ENCODE results near the gene KIR2DL3. TPM values are rescaled to one million over a fixed set of nuclear protein-coding genes. Genes with fewer than 3 reads are reported as not detected.
"Not testable (repeated sequence)": the region's sequence is repeated elsewhere in the genome, so short reads cannot be mapped to it uniquely, and the experiment has no call there.

Gene KIR2DL3
- total RNA-seq (under 1 TPM in 1 of 9 donors, not detected in 8; 0.37 TPM), polyA plus RNA-seq (not detected)
- long read RNA-seq, donor 1: 0 reads
- long read RNA-seq, donor 2: 0 reads
- long read RNA-seq, donor 3: 0 reads

DNA sequence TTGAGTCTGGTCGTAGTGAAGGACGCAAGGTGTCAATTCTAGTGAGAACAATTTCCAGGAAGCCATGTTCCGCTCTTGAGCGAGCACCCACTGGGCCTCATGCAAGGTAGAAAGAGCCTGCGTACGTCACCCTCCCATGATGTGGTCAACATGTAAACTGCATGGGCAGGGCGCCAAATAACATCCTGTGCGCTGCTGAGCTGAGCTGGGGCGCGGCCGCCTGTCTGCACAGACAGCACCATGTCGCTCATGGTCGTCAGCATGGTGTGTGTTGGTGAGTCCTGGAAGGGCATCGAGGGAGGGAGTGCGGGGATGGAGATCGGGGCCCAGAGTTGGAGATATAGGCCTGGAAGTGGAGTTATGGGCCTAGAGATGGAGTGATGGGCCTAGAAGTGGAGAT lies at the start of gene KIR2DL3:
Gene KIR2DL3, plus strand, starts transcription at position 208 of the 400 bp plus-strand sequence. Its CDS starts 33 bp downstream, at position 241.
- ATAC-seq, H3K4me3 ChIP-seq, DNase-seq, H3K36me3 ChIP-seq, H3K27me3 ChIP-seq, H3K9me3 ChIP-seq, H3K4me1 ChIP-seq, H3K27ac ChIP-seq: not testable (repeated sequence)
- intact Hi-C loops (cut with DNase I): loop anchor here in 3 of 10 donors (2.0 to 5.0 kb wide), 2 partner anchors 109 to 110 kb away; no protein-coding TSS in a partner anchor
- WGBS, 4 donors: 84 to 88% (median 88%) methylated on average over 14 to 16 of the region's 16 CpGs

DNA sequence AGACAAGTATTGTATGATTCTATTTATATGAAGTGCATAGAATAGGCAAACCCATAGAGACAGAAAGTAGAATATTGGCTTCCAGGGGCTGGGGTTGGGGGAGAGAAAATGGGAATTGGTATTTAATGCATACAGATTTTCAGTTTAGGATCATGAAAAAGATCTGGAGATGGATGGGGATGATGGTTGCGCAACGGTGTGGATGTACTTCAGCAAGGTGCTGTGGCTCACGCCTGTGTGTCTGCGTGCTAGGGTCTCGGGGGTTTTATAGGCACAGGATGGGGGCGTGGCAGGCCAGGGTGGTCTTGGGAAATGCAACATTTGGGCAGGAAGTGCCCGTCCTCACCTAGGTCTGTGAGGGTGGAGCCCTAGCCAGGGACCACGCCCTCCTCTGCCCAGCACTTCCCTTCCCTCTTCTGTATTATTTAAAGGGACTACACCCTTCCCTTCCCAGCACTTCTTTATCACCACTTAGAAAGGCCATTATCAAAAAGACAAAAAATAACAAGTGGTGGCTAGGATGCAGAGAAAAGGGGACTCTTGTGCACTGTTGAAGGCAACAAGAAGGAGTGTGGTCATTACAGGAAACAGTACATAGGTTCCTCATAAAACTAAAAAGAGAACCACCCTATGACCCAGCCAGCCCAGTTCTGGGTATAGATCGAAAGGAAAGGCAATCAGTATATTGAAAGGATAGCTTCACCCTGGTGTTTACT lies 46.6 kb upstream of the KIR2DL3 start:
- DNase-seq (no peak), ATAC-seq (no peak)
- intact Hi-C loops (cut with DNase I): no loop called here
- Histone ChIP-seq H3K4me3 (no peak overlapping the region), H3K36me3 (no peaks in the 10 kb centered on the region), H3K27me3 (peaks cover 0 to 25% (median 0%) of the 10 kb centered on the region in 9 donors), H3K4me1 (peaks cover 0 to 8% (median 0%) of the 10 kb centered on the region in 12 donors), H3K27ac (no peak overlapping the region), H3K9me3 (peaks cover 0 to 3% (median 0%) of the 10 kb centered on the region in 12 donors)
- 65 to 69% (median 68%) methylated on average over 9 of the region's 9 CpGs for WGBS, 4 donors
- no peak for TF ChIP-seq POLR2A (IDR thresholded peaks at IDR 0.05)
- TF ChIP-seq, protein P1, sequence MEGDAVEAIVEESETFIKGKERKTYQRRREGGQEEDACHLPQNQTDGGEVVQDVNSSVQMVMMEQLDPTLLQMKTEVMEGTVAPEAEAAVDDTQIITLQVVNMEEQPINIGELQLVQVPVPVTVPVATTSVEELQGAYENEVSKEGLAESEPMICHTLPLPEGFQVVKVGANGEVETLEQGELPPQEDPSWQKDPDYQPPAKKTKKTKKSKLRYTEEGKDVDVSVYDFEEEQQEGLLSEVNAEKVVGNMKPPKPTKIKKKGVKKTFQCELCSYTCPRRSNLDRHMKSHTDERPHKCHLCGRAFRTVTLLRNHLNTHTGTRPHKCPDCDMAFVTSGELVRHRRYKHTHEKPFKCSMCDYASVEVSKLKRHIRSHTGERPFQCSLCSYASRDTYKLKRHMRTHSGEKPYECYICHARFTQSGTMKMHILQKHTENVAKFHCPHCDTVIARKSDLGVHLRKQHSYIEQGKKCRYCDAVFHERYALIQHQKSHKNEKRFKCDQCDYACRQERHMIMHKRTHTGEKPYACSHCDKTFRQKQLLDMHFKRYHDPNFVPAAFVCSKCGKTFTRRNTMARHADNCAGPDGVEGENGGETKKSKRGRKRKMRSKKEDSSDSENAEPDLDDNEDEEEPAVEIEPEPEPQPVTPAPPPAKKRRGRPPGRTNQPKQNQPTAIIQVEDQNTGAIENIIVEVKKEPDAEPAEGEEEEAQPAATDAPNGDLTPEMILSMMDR (IDR thresholded peaks at IDR 0.05): no peak

DNA sequence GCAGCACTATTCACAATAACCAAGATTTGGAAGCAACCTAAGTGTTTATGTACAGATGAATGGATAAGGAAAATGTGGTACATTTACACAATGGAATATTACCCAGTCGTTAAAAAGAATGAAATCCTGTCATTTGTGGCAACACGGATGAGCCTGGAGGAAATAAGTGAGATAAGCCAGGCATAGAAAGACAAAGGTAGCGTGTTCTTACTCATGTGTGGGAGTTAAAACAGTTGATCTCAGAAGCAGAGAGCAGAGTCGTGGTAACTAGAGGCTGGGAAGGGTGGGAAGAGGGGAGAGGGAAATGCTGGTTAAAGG lies 46.1 kb upstream of the KIR2DL3 start:
- WGBS, 4 donors: 52 to 58% (median 56%) methylated on average over 4 of the region's 4 CpGs
- Histone ChIP-seq H3K27me3 (peaks cover 0 to 25% (median 0%) of the 10 kb centered on the region in 9 donors), H3K4me3 (no peak overlapping the region), H3K36me3 (no peaks in the 10 kb centered on the region), H3K4me1 (peaks cover 0 to 8% (median 0%) of the 10 kb centered on the region in 12 donors), H3K27ac (no peak overlapping the region), H3K9me3 (peaks cover 0 to 3% (median 0%) of the 10 kb centered on the region in 12 donors)
- no peak for DNase-seq
- no peak for ATAC-seq
- TF ChIP-seq, protein P1 (IDR thresholded peaks at IDR 0.05): no peak
- TF ChIP-seq POLR2A (IDR thresholded peaks at IDR 0.05): no peak
- intact Hi-C loops (cut with DNase I): no loop called here

DNA sequence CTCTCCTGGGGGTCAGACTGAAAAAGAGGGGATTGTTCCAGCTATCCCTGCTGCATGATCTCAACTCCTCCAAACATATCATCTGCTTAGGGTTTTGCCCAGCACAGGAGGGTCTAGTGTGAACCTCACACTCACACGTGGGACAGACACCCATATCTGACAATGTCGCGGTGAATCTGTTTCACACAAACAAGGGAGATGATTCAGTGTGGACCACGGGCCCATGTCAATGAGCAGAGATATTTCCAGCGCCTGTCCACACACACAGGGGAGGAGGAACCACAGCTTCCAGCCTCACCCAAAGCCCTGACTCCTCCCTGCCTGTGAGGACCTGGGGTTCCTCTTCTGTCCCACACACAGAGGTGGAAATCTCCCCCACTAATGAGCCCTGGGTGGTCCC lies 43.7 kb upstream of the KIR2DL3 start:
- DNase-seq (no peak), ATAC-seq (no peak)
- Histone ChIP-seq H3K36me3 (no peaks in the 10 kb centered on the region), H3K4me1 (peaks cover 0 to 8% (median 0%) of the 10 kb centered on the region in 12 donors), H3K27me3 (peaks cover 0 to 17% (median 0%) of the 10 kb centered on the region in 9 donors), H3K27ac (no peak overlapping the region), H3K4me3 (no peak overlapping the region), H3K9me3 (peaks cover 0 to 3% (median 0%) of the 10 kb centered on the region in 12 donors)
- WGBS, 4 donors: 75 to 83% (median 79%) methylated on average over 5 of the region's 5 CpGs
- intact Hi-C loops (cut with DNase I): no loop called here
- TF ChIP-seq POLR2A (IDR thresholded peaks at IDR 0.05): no peak
- TF ChIP-seq, protein P1 (IDR thresholded peaks at IDR 0.05): no peak
